Neural cell (in vitro differentiated cells): ENCODE data around the gene RSF1.

Source experiments
- EZH2 ChIP-seq: fragments of 200-600, 300-800 bp; shearing (Covaris generic), sonication (generic); IDR thresholded peaks from 2 replicates; pipeline ENCODE4 v1.6.1; 2014; ENCODE audit warnings: antibody characterized with exemption, low read length, borderline replicate concordance, mild to moderate bottlenecking; ENCODE audit not compliant: insufficient read depth, poor library complexity, severe bottlenecking
- REST ChIP-seq: IDR thresholded peaks from 2 replicates; pipeline ENCODE4 v1.6.1; 2012; ENCODE audit warnings: borderline replicate concordance
- SMC3 ChIP-seq: fragments of 450-650 bp; conservative IDR thresholded peaks from 2 replicates; pipeline ENCODE4 v1.6.1; 2014; ENCODE audit warnings: antibody characterized with exemption, mild to moderate bottlenecking, moderate library complexity; ENCODE audit not compliant: poor library complexity
- TF ChIP-seq, protein P1 (sequence below): fragments of 450-650 bp; IDR thresholded peaks from 2 replicates; pipeline ENCODE4 v1.5.1; 2014; ENCODE audit warnings: antibody characterized with exemption, mild to moderate bottlenecking, moderate library complexity; ENCODE audit not compliant: poor library complexity, severe bottlenecking

DNA sequence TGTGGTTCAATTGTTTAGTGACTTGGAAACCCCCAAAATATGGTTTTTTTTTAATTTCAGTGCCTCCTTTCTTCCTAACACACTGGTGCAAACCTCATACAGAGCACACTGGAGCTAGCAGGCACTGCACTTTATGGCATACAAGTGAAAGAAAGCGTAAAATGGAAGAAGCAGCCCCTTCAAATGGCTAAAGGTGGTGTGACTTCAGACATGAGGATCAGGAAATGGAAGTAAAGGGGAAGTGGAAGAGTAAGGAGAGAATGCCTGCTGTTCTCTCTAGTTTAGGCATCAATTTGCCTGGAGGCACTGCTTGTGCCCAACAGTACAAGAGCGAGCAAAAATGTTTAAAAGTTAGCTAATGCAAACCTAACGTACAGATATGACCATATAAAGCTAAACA, 5.7 kb downstream of the RSF1 start:
- TF ChIP-seq, protein P1, sequence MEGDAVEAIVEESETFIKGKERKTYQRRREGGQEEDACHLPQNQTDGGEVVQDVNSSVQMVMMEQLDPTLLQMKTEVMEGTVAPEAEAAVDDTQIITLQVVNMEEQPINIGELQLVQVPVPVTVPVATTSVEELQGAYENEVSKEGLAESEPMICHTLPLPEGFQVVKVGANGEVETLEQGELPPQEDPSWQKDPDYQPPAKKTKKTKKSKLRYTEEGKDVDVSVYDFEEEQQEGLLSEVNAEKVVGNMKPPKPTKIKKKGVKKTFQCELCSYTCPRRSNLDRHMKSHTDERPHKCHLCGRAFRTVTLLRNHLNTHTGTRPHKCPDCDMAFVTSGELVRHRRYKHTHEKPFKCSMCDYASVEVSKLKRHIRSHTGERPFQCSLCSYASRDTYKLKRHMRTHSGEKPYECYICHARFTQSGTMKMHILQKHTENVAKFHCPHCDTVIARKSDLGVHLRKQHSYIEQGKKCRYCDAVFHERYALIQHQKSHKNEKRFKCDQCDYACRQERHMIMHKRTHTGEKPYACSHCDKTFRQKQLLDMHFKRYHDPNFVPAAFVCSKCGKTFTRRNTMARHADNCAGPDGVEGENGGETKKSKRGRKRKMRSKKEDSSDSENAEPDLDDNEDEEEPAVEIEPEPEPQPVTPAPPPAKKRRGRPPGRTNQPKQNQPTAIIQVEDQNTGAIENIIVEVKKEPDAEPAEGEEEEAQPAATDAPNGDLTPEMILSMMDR: no peak
- TF ChIP-seq EZH2: no peak
- no peak for TF ChIP-seq REST
- no peak for TF ChIP-seq SMC3
